Spinal cord (tissue), 10 donors: ENCODE data around the gene KLHL2. TPM values are rescaled to one million over a fixed set of nuclear protein-coding genes. Genes with fewer than 3 reads are reported as not detected.

Experiments
- DNase-seq, 6 donors: peaks; one replicate each; pipeline versions ENCODE4 v3.0.0 to v3.0.0-alpha.2; 2013 to 2015; ENCODE audit warnings: low spot score in 6 of 6, low read depth in 4 of 6
- H3K27ac ChIP-seq: one replicate; pipeline ENCODE4 v1.5.1; 2013; ENCODE audit warnings: low read depth, low read length, control low read depth
- H3K27me3 ChIP-seq: one replicate; pipeline ENCODE4 v1.6.1; 2013; ENCODE audit warnings: low read length; ENCODE audit not compliant: control insufficient read depth, insufficient read depth
- H3K36me3 ChIP-seq: one replicate; pipeline ENCODE4 v1.6.1; 2013; ENCODE audit warnings: low read length; ENCODE audit not compliant: control insufficient read depth, insufficient read depth
- H3K4me1 ChIP-seq: one replicate; pipeline ENCODE4 v1.6.1; 2013; ENCODE audit warnings: low read length; ENCODE audit not compliant: control insufficient read depth, insufficient read depth
- H3K4me3 ChIP-seq: one replicate; pipeline ENCODE4 v1.5.1; 2013; ENCODE audit warnings: low read depth, low read length, control low read depth
- H3K9me3 ChIP-seq: one replicate; pipeline ENCODE4 v1.6.1; 2013; ENCODE audit warnings: low read length; ENCODE audit not compliant: control insufficient read depth, insufficient read depth
- WGBS: methylation state at CpG from one replicate; pipeline ENCODE4 v1.1.5; 2013; ENCODE audit warnings: missing lambda C conversion rate; ENCODE audit not compliant: insufficient coverage; 5-methylcytosine and 5-hydroxymethylcytosine counted together
- polyA plus RNA-seq, 2 donors: library from polyadenylated mRNA; unstranded; fragments of 120-200 nt; gene quantifications; one replicate each; pipeline ENCODE4 v1.2.1, GENCODE V29; 2013; ENCODE audit not compliant: insufficient read length in 2 of 2
- small RNA-seq: library from RNA; depleted of rRNA; stranded (forward); fragments of <200 nt; gene quantifications from one replicate; pipeline ENCODE3, GENCODE V24; 2014; ENCODE audit warnings: low replicate concordance
- total RNA-seq, 2 donors: library from RNA; depleted of rRNA in 1 of 2; stranded (reverse); fragments of 120-200 nt in 1 of 2; fragments of >200 nt in 1 of 2; gene quantifications; one replicate each; pipeline versions ENCODE4 v1.2.3 to v1.2.4, GENCODE V29; 2013 to 2014
- donor health status: healthy.

KLHL2 gene
- total and polyA plus RNA-seq, 4 donors: 17.2 to 34.6 (median 27.9) TPM

DNA sequence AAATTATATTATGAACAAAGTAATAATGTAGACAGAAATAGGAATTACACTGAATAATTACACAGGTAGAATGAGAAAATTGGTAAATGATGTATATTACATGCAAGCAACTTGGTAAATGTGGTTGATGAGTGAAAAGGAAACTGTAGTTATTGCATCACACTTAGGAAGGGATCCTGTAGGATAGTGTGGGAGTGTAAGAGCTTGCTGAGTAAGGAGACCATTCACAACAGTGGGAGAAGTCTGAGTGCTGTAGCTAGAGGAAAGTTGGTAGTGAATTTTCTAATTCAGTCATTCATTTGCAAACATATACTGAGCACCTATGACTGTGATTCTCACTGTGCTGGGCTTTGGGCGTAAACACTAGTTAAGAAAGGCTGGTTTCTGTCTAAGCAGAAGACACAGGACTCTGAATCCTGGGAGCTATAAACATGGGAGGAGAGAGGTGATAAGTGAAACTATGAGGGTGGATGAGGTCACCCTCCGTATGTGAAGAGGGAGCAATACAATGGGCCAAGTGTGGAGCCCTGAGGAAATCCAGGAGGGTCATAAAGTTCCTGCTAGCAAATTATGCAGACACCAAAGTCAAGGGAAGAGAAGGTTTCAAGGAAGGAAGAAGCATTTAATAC, 157.2 kb downstream of the KLHL2 start:
- Histone ChIP-seq H3K27me3 (no peaks in the 10 kb centered on the region), H3K9me3 (no peaks in the 10 kb centered on the region), H3K4me3 (no peak overlapping the region), H3K27ac (no peak overlapping the region), H3K4me1 (no peaks in the 10 kb centered on the region), H3K36me3 (no peaks in the 10 kb centered on the region)
- 42% methylated on average over 1 of the region's 2 CpGs for WGBS
- no peak for DNase-seq

DNA sequence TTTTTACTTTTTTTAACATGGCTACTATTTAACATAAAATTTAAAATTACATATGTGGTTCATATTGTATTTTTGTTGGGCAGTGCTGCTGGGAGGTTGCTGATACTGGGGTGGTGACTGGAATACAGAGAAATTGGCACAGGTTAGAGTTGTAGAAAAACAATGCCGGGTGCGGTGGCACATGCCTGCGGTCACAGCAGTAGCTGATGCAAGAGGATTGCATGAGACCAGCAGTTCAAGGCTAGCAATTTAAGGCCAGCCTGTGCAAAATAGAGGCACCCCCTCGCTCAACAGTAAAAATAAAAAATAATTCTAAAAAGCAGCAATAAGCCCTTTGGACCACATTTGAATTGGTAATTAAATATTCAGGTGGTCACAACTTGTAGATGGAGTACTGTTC, 159.7 kb downstream of the KLHL2 start:
- Histone ChIP-seq H3K4me1 (no peaks in the 10 kb centered on the region), H3K9me3 (no peaks in the 10 kb centered on the region), H3K4me3 (no peak overlapping the region), H3K27me3 (no peaks in the 10 kb centered on the region), H3K36me3 (no peaks in the 10 kb centered on the region), H3K27ac (no peak overlapping the region)
- DNase-seq: no peak
- WGBS: 90% methylated on average over 3 of the region's 4 CpGs

DNA sequence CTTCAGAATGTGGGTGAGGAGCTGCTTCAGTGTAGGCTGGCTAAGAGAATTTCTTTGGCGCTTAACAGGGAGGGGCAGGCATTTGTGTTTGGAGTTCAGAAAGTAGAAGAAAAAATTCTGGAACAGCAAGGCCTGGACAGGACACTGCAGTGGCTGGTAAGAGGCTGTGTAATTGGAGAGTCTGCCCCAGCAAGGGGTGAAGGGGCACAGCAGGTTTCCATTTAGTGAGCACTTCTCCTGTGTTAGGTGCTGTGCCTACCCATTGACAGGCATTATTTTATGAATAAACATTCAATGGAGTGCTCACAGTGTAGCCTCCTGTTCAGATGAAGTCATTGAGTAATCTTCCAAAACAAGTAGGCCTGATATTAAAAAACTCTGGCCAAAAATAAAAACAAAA, 160.8 kb downstream of the KLHL2 start:
- H3K4me3 ChIP-seq: no peak overlapping the region
- H3K9me3 ChIP-seq: no peaks in the 10 kb centered on the region
- H3K27me3 ChIP-seq: no peaks in the 10 kb centered on the region
- H3K36me3 ChIP-seq: no peaks in the 10 kb centered on the region
- no peak for DNase-seq
- WGBS: 92% methylated on average over 1 of the region's 1 CpG
- no peak overlapping the region for H3K27ac ChIP-seq
- no peaks in the 10 kb centered on the region for H3K4me1 ChIP-seq

GRCh38 chr4:165368567-165368966, 161.2 kb downstream of the KLHL2 start:
- no peaks in the 10 kb centered on the region for H3K4me1 ChIP-seq
- WGBS: 100% methylated on average over 1 of the region's 1 CpG
- H3K27ac ChIP-seq: no peak overlapping the region
- H3K27me3 ChIP-seq: no peaks in the 10 kb centered on the region
- H3K4me3 ChIP-seq: no peak overlapping the region
- H3K9me3 ChIP-seq: peaks cover under 1% of the 10 kb centered on the region
- DNase-seq: no peak
- H3K36me3 ChIP-seq: no peaks in the 10 kb centered on the region

GRCh38 chr4:165369522-165369921, 162.2 kb downstream of the KLHL2 start:
- Histone ChIP-seq H3K36me3 (no peaks in the 10 kb centered on the region), H3K27ac (no peak overlapping the region), H3K9me3 (peaks cover 2% of the 10 kb centered on the region), H3K27me3 (no peaks in the 10 kb centered on the region), H3K4me1 (no peaks in the 10 kb centered on the region), H3K4me3 (no peak overlapping the region)
- 69% methylated on average over 4 of the region's 5 CpGs for WGBS
- DNase-seq: no peak

- Histone ChIP-seq H3K36me3 (no peaks in the 10 kb centered on the region), H3K4me3 (no peak overlapping the region), H3K27ac (no peak overlapping the region), H3K4me1 (no peaks in the 10 kb centered on the region), H3K9me3 (peaks cover 10% of the 10 kb centered on the region), H3K27me3 (no peaks in the 10 kb centered on the region)
- WGBS: no CpG with 5 or more reads among the region's 1 CpG
- no peak for DNase-seq
Observed at GRCh38 chr4:165370530-165370929, 163.2 kb downstream of the KLHL2 start.

Small RNA genes lying within 50 kb of the gene (small RNA-seq; reads per million reads assigned to genes)
- gene RNU4-87P: not detected

Other genes with a start within 250 kb of the KLHL2 start
- gene TRIM61, start 229.9 kb upstream of the KLHL2 start, total RNA-seq: 1 to 10 TPM; 3.0 to 3.6 TPM
- 1 to 10 TPM; 3.1 to 3.9 TPM for gene TRIM61, start 229.9 kb upstream of the KLHL2 start, polyA plus RNA-seq
- not detected for gene TRIM60, start 175.6 kb upstream of the KLHL2 start, total RNA-seq
- gene TRIM60, start 175.6 kb upstream of the KLHL2 start, polyA plus RNA-seq: not detected
- not detected for gene TRIM75, start 153.7 kb upstream of the KLHL2 start, total RNA-seq
- gene TRIM75, start 153.7 kb upstream of the KLHL2 start, polyA plus RNA-seq: not detected
- 10 to 100 TPM; 17.9 to 18.3 TPM for gene TMEM192, start 94.7 kb upstream of the KLHL2 start, total RNA-seq
- gene TMEM192, start 94.7 kb upstream of the KLHL2 start, polyA plus RNA-seq: 10 to 100 TPM; 19.9 to 20.6 TPM
- gene MSMO1, start 120.1 kb downstream of the KLHL2 start, total RNA-seq: 100 to 1,000 TPM; 129 to 500 TPM
- gene MSMO1, start 120.1 kb downstream of the KLHL2 start, polyA plus RNA-seq: 100 to 1,000 TPM; 151 to 217 TPM
- gene CPE, start 171.4 kb downstream of the KLHL2 start, total RNA-seq: 100 to 1,000 TPM; 500 to 592 TPM
- gene CPE, start 171.4 kb downstream of the KLHL2 start, polyA plus RNA-seq: 100 to 1,000 TPM; 580 to 629 TPM